GM13976 (cell line): ENCODE data around the gene RASSF3.

ENCODE experiments used
- DNase-seq: peaks from one replicate; pipeline ENCODE4 v3.0.0; 2012; ENCODE audit warnings: low spot score
- in situ Hi-C: fragments of 300-500 bp; cut with MboI; formaldehyde crosslinking; loops from one replicate; pipeline ENCODE4 v1.12.0; 2022; ENCODE audit warnings: low sequenced_read_pairs, mixed read lengths, inconsistent platforms; ENCODE audit not compliant: unreplicated experiment
- TF ChIP-seq, protein P1 (sequence below): IDR thresholded peaks from 2 replicates; pipeline ENCODE4 v1.5.1; 2012; ENCODE audit warnings: borderline replicate concordance, mild to moderate bottlenecking; ENCODE audit not compliant: insufficient read depth; ENCODE audit errors: extremely low read depth, missing control alignments, control extremely low read depth

RASSF3 gene

GRCh38 chr12:64729909-64730587 lies 119.8 kb downstream of the RASSF3 start:
- TF ChIP-seq, protein P1, sequence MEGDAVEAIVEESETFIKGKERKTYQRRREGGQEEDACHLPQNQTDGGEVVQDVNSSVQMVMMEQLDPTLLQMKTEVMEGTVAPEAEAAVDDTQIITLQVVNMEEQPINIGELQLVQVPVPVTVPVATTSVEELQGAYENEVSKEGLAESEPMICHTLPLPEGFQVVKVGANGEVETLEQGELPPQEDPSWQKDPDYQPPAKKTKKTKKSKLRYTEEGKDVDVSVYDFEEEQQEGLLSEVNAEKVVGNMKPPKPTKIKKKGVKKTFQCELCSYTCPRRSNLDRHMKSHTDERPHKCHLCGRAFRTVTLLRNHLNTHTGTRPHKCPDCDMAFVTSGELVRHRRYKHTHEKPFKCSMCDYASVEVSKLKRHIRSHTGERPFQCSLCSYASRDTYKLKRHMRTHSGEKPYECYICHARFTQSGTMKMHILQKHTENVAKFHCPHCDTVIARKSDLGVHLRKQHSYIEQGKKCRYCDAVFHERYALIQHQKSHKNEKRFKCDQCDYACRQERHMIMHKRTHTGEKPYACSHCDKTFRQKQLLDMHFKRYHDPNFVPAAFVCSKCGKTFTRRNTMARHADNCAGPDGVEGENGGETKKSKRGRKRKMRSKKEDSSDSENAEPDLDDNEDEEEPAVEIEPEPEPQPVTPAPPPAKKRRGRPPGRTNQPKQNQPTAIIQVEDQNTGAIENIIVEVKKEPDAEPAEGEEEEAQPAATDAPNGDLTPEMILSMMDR = no peak
- in situ Hi-C loops = no loop called here

GRCh38 chr12:64730588-64730969 lies 120.3 kb downstream of the RASSF3 start:
- DNase-seq = no peak
- in situ Hi-C loops = no loop called here
- TF ChIP-seq, protein P1 = no peak

More at GRCh38 chr12:64729909-64730587, 119.8 kb downstream of the RASSF3 start:
- DNase-seq = peak; percentile 27

DNA sequence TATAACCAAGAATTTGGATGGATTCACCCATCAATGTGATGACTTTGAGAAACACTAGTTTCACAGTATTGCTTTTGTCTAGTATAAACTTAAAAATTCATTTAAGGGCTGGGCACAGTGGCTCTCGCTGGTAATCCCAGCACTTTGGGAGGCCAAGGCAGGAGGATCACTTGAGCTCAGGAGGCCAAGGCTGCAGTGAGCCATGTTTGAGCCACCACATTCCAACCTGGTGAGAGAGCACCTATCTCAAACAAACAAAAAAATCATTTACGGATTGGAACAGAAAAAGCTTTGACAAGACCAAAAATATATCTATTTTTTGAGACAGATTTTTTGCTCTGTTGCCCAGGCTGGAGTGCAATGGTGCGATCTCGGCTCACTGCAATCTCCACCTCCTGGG lies 121.4 kb downstream of the RASSF3 start:
- in situ Hi-C loops = no loop called here
- TF ChIP-seq, protein P1 = no peak
- no peak for DNase-seq

DNA sequence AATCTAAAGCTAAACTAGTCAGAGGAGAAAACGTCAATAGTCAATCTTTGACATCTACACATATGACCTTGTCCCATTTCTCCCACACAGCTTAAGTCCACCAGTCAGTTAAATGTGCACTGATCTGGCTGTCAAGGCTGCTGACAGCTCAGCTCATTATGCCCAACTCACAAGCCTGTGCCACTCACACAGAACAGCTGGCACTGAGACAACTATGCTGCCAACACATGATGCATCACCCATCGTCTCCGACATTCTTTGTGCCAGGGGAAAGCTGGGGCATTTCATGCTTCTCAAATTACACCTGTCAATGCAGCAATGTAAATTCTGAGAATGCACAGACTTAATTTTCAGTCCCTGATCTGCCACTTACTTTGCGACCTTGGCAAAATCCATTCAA lies 123.6 kb downstream of the RASSF3 start:
- TF ChIP-seq, protein P1 = no peak
- in situ Hi-C loops = no loop called here

GRCh38 chr12:64735442-64735841 lies 125.1 kb downstream of the RASSF3 start:
- DNase-seq = no peak
- in situ Hi-C loops = no loop called here
- TF ChIP-seq, protein P1 = no peak

More for the DNA sequence above, 123.6 kb downstream of the RASSF3 start:
- no peak for DNase-seq

GRCh38 chr12:64736771-64737170 lies 126.5 kb downstream of the RASSF3 start:
- no peak for DNase-seq
- TF ChIP-seq, protein P1 = no peak
- in situ Hi-C loops = no loop called here
